Fibroblast of peridontal ligament (primary cell): ENCODE measurements around the gene CYB5D1.
A peak's percentile ranks its signal among the peaks of the same experiment; 100 is the strongest.

ENCODE experiments used
- DNase-seq: peaks from one replicate; pipeline ENCODE4 v3.0.0-alpha.2; 2010; ENCODE audit errors: extremely low read depth

Gene CYB5D1

GRCh38 chr17:7886227-7887037, 28.6 kb downstream of the CYB5D1 start:
- peak; percentile 22 for DNase-seq

- DNase-seq, result no peak
Observed at GRCh38 chr17:7887038-7887481, 29.3 kb downstream of the CYB5D1 start.

GRCh38 chr17:7887482-7888183, 29.8 kb downstream of the CYB5D1 start:
- DNase-seq, result peak; percentile 95

GRCh38 chr17:7888184-7888920, 30.5 kb downstream of the CYB5D1 start, which contains the start of gene CHD3:
CHD3 (plus strand) TSS chr17:7888789; CDS start chr17:7889001, 212 bp downstream.
- DNase-seq, result peak; percentile 10

GRCh38 chr17:7889166-7889955, 31.6 kb downstream of the CYB5D1 start:
- peak; percentile 93 for DNase-seq

- DNase-seq, result no peak
Observed at GRCh38 chr17:7893187-7893880, 35.5 kb downstream of the CYB5D1 start.

GRCh38 chr17:7894226-7894625, 36.4 kb downstream of the CYB5D1 start:
- no peak for DNase-seq

GRCh38 chr17:7894866-7895265, 37.1 kb downstream of the CYB5D1 start:
- DNase-seq, result no peak

GRCh38 chr17:7897090-7897489, 39.3 kb downstream of the CYB5D1 start:
- no peak for DNase-seq

GRCh38 chr17:7897773-7898172, 40.0 kb downstream of the CYB5D1 start:
- peak; percentile 86 for DNase-seq

- DNase-seq, result no peak
Observed at GRCh38 chr17:7903154-7904103, 45.6 kb downstream of the CYB5D1 start.

- no peak for DNase-seq
Observed at GRCh38 chr17:7909089-7909488, 51.3 kb downstream of the CYB5D1 start.

- no peak for DNase-seq
Observed at GRCh38 chr17:7910281-7910680, 52.5 kb downstream of the CYB5D1 start.

- DNase-seq, result no peak
Observed at GRCh38 chr17:7910711-7911110, 52.9 kb downstream of the CYB5D1 start.

GRCh38 chr17:7911116-7911515, 53.3 kb downstream of the CYB5D1 start:
- DNase-seq, result no peak
